ENCODE results near the gene IL26. TPM values are rescaled to one million over a fixed set of nuclear protein-coding genes. Genes with fewer than 3 reads are reported as not detected.
"Not testable (repeated sequence)": the region's sequence is repeated elsewhere in the genome, so short reads cannot be mapped to it uniquely, and the experiment has no call there.

Gene IL26
- total and polyA plus RNA-seq, 12 donors: not detected

DNA sequence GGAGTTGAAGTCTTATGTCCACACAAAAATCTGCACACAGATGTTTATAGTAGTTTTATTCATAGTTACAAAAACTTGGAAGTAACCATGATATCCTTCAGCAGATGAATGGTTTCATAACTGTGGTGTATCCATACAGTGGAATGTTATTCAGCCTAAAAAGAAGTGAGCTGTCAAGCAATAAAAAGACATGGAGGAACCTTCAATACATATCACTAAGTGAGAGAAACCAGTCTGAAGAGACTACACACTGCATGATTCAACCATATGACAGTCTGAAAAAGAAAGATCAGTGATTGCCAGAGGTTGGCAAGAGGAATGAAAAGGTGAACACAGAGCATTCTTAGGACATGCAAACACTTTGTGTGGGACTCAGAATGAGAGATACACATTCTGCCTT lies 47.4 kb downstream of the IL26 start:
- Histone ChIP-seq H3K4me3 (no peak overlapping the region), H3K36me3 (replicated peaks in 1 of 2) (no peaks in the 10 kb centered on the region), H3K4me1 (replicated peaks in 1 of 2) (no peaks in the 10 kb centered on the region), H3K27me3 (no peaks in the 10 kb centered on the region), H3K9me3 (replicated peaks in 1 of 3) (no peaks in the 10 kb centered on the region), H3K27ac (no peak overlapping the region)
- TF ChIP-seq, protein P1, sequence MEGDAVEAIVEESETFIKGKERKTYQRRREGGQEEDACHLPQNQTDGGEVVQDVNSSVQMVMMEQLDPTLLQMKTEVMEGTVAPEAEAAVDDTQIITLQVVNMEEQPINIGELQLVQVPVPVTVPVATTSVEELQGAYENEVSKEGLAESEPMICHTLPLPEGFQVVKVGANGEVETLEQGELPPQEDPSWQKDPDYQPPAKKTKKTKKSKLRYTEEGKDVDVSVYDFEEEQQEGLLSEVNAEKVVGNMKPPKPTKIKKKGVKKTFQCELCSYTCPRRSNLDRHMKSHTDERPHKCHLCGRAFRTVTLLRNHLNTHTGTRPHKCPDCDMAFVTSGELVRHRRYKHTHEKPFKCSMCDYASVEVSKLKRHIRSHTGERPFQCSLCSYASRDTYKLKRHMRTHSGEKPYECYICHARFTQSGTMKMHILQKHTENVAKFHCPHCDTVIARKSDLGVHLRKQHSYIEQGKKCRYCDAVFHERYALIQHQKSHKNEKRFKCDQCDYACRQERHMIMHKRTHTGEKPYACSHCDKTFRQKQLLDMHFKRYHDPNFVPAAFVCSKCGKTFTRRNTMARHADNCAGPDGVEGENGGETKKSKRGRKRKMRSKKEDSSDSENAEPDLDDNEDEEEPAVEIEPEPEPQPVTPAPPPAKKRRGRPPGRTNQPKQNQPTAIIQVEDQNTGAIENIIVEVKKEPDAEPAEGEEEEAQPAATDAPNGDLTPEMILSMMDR (IDR thresholded peaks at IDR 0.05): no peak
- no peak for TF ChIP-seq POLR2A (IDR thresholded peaks at IDR 0.05)
- no peak for DNase-seq
- intact Hi-C loops (cut with DNase I): no loop called here

DNA sequence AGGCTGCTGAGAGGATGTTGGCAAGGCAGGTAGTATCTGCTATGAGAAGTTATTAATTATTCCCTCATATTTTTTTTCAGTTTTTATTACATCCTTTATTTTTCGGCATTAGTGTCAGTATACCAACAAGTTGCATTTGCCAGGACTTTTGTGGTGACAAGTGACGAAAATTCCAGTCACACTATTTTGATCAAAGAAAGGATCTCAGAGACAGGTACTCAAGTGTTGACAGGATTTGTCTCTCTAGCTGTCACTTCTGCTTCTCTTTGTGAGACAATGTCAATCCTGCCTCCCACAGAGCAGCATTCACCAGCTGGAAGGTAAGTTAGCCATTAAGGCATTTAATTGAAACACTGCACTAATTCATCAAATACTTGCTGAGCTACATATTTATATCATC lies 48.0 kb downstream of the IL26 start:
- H3K4me3 ChIP-seq: no peak overlapping the region
- intact Hi-C loops (cut with DNase I): no loop called here
- H3K4me1 ChIP-seq (replicated peaks in 1 of 2): no peaks in the 10 kb centered on the region
- no peaks in the 10 kb centered on the region for H3K9me3 ChIP-seq (replicated peaks in 1 of 3)
- H3K36me3 ChIP-seq (replicated peaks in 1 of 2): no peaks in the 10 kb centered on the region
- no peak for DNase-seq
- no peak for TF ChIP-seq POLR2A (IDR thresholded peaks at IDR 0.05)
- TF ChIP-seq, protein P1 (IDR thresholded peaks at IDR 0.05): no peak
- no peak overlapping the region for H3K27ac ChIP-seq
- 69 to 89% (median 81%) methylated on average over 2 of the region's 2 CpGs for WGBS, 4 donors
- no peaks in the 10 kb centered on the region for H3K27me3 ChIP-seq

DNA sequence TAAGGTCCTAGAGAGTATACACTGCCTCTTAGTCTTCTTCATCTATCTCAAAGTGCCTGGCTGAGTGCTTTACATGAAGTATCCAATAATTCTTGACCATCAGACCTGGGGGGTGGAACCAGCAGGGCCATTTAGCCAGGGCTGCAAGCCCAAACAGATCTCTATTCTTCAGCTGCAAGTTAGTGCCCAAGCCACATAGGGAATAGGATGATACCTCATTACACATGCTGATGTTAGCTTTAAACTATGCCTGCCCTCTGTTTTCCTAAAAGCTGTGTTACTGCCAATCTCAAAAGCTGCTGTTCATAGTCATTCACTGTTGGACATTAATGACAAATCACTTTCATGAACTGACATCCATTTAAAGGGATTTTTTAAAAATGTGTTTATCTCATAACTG lies 49.4 kb downstream of the IL26 start:
- no peak for DNase-seq
- H3K27ac ChIP-seq: no peak overlapping the region
- H3K9me3 ChIP-seq (replicated peaks in 1 of 3): no peaks in the 10 kb centered on the region
- no peaks in the 10 kb centered on the region for H3K4me1 ChIP-seq (replicated peaks in 1 of 2)
- H3K36me3 ChIP-seq (replicated peaks in 1 of 2): no peaks in the 10 kb centered on the region
- TF ChIP-seq, protein P1 (IDR thresholded peaks at IDR 0.05): no peak
- TF ChIP-seq POLR2A (IDR thresholded peaks at IDR 0.05): no peak
- no peaks in the 10 kb centered on the region for H3K27me3 ChIP-seq
- intact Hi-C loops (cut with DNase I): no loop called here
- H3K4me3 ChIP-seq: no peak overlapping the region

DNA sequence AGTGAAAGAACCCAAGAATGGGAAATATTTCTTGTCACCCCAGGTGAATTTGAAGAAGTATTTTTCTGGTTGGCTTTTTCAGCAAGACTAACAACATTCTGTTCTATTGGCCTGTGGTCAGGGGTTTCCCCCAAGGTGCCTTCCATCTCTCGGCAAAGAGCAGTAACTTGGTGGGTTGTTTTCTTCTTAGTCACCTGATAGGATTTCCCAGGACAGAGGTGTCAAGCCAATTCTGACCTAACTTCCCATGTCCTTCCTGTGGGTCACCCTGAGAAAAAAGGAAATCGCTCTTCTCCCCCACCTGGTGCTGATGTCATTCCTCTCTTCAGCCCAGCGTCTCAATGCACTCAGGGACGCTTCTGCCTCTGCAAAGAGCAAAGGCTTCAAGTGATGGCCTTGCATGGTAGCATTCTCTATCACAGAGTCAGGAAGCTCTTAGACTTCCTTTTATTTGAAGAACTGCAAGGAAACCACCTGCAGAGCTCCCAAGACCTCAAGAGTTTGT lies 50.0 kb downstream of the IL26 start:
- Histone ChIP-seq H3K4me3 (no peak overlapping the region), H3K27ac (no peak overlapping the region), H3K4me1 (replicated peaks in 1 of 2) (no peaks in the 10 kb centered on the region), H3K27me3 (no peaks in the 10 kb centered on the region), H3K36me3 (replicated peaks in 1 of 2) (no peaks in the 10 kb centered on the region), H3K9me3 (replicated peaks in 1 of 3) (no peaks in the 10 kb centered on the region)
- 46 to 65% (median 57%) methylated on average over 4 of the region's 4 CpGs for WGBS, 4 donors
- intact Hi-C loops (cut with DNase I): no loop called here
- TF ChIP-seq, protein P1 (IDR thresholded peaks at IDR 0.05): no peak
- no peak for TF ChIP-seq POLR2A (IDR thresholded peaks at IDR 0.05)
- no peak for DNase-seq

DNA sequence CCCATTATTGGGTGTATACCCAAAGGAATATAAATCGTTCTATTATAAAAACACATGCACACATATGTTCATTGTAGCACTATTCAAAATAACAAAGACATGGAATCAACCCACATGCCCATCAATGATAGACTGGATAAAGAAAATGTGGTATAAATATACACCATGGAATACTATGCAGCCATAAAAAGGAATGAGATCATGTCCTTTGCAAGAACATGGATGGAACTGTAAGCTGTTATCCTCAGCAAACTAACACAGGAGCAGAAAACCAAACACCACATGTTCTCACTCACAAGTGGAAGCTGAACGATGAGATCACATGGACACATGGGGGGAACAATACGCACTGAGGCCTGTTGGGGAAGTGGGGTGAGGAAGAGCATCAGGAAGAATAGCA lies 50.8 kb downstream of the IL26 start:
- H3K36me3 ChIP-seq (replicated peaks in 1 of 2); intact Hi-C loops (cut with DNase I); H3K4me1 ChIP-seq (replicated peaks in 1 of 2); DNase-seq; H3K4me3 ChIP-seq; H3K27me3 ChIP-seq; H3K27ac ChIP-seq; H3K9me3 ChIP-seq (replicated peaks in 1 of 3): not testable (repeated sequence)
- WGBS, 4 donors: 83 to 94% (median 90%) methylated on average over 3 of the region's 3 CpGs

Data from adrenal gland (tissue), 12 donors.